SK-N-MC (cell line): ENCODE measurements around the gene MRPL49.

Experiments used
- EZH2 ChIP-seq: fragments of 200-600 bp; sonication (generic); IDR thresholded peaks from one replicate; pipeline ENCODE4 v1.6.1; 2017; ENCODE audit warnings: antibody characterized with exemption
- FOXP2 ChIP-seq: optimal IDR thresholded peaks from 2 replicates; pipeline ENCODE3; 2011; ENCODE audit warnings: mild to moderate bottlenecking, moderate library complexity; ENCODE audit not compliant: insufficient read depth; ENCODE audit errors: extremely low read length, control extremely low read depth
- POLR2AphosphoS5 ChIP-seq: IDR thresholded peaks from 2 replicates; pipeline ENCODE4 v1.6.1; 2012; ENCODE audit warnings: mild to moderate bottlenecking, low read depth, low read length, borderline replicate concordance

GRCh38 chr11:65095974-65096806, 25.9 kb upstream of the MRPL49 start, which contains the start of gene VPS51:
- TF ChIP-seq POLR2AphosphoS5 (peak; percentile 81), EZH2 (no peak), FOXP2 (peak; percentile 86)
